HEK293 (cell line): ENCODE data around the gene RDH5.

Experiments
- CTCF ChIA-PET: fragments of 350-600 bp; formaldehyde crosslinking; extraction: SDS; loops from one replicate; lab custom pipeline; 2021; ENCODE audit warnings: antibody characterized with exemption; lab: Yijun Ruan, JAX
- POLR2A ChIA-PET: fragments of 300-600 bp; formaldehyde crosslinking; extraction: SDS; loops from one replicate; lab custom pipeline; 2020; ENCODE audit warnings: antibody characterized with exemption, inconsistent platforms; lab: Yijun Ruan, JAX
- H3K27ac ChIP-seq: fragments of 200-500 bp; sonication (Bioruptor generic); 2 replicates; pipeline ENCODE4 v1.5.1; 2014; ENCODE audit warnings: low read depth, low read length, control low read depth, inconsistent platforms; ENCODE audit errors: extremely low read depth
- H3K36me3 ChIP-seq, 2 experiments: fragments of 200-500 bp in 1 of 2; sonication (Bioruptor generic) in 1 of 2; 1 replicate in 1 of 2; 2 replicates in 1 of 2; pipeline ENCODE4 v1.5.1; 2014 to 2017; ENCODE audit warnings: inconsistent platforms in 2 of 2, low read length in 2 of 2; ENCODE audit not compliant: control insufficient read depth in 2 of 2, insufficient read depth in 1 of 2
- H3K4me1 ChIP-seq: fragments of 200-500 bp; sonication (Bioruptor generic); 2 replicates; pipeline ENCODE4 v1.5.1; 2014; ENCODE audit warnings: mild to moderate bottlenecking, low read length, inconsistent platforms; ENCODE audit not compliant: control insufficient read depth, insufficient read depth
- H3K4me3 ChIP-seq: 2 replicates; pipeline ENCODE4 v1.5.1; 2011; ENCODE audit warnings: low read depth, mild to moderate bottlenecking, control low read depth, low read length, moderate library complexity
- H3K9me3 ChIP-seq: fragments of 200-500 bp; sonication (Bioruptor generic); 2 replicates; pipeline ENCODE4 v1.5.1; 2014; ENCODE audit warnings: low read depth, low read length, inconsistent platforms; ENCODE audit not compliant: control insufficient read depth, insufficient read depth
- GFI1B ChIP-seq: fragments of 450-650 bp; formaldehyde crosslinking; IDR thresholded peaks from 2 replicates; pipeline ENCODE4 v1.5.1; 2016; ENCODE audit warnings: missing biosample characterization, missing genetic modification characterization
- GLIS2 ChIP-seq: fragments of 450-650 bp; formaldehyde crosslinking; IDR thresholded peaks from 2 replicates; pipeline ENCODE4 v1.5.1; 2016; ENCODE audit warnings: missing biosample characterization, missing genetic modification characterization
- HOXA7 ChIP-seq: sonication (generic); formaldehyde crosslinking; IDR thresholded peaks from 2 replicates; pipeline ENCODE4 v1.8.1; 2022; ENCODE audit warnings: missing genetic modification reagents, borderline replicate concordance
- KLF1 ChIP-seq: fragments of 450-650 bp; formaldehyde crosslinking; IDR thresholded peaks from 2 replicates; pipeline ENCODE4 v1.5.1; 2016; ENCODE audit warnings: missing biosample characterization, missing genetic modification characterization
- KLF7 ChIP-seq: fragments of 450-650 bp; formaldehyde crosslinking; IDR thresholded peaks from 2 replicates; pipeline ENCODE4 v1.5.1; 2016; ENCODE audit warnings: missing biosample characterization, missing genetic modification characterization, borderline replicate concordance
- MEIS1 ChIP-seq: sonication (generic); formaldehyde crosslinking; IDR thresholded peaks from 2 replicates; pipeline ENCODE4 v1.8.1; 2022; ENCODE audit warnings: missing genetic modification reagents, mild to moderate bottlenecking, borderline replicate concordance
- OVOL3 ChIP-seq: fragments of 450-650 bp; formaldehyde crosslinking; IDR thresholded peaks from 2 replicates; pipeline ENCODE4 v1.5.1; 2016; ENCODE audit warnings: missing biosample characterization, missing genetic modification characterization
- RBAK ChIP-seq: fragments of 450-650 bp; formaldehyde crosslinking; IDR thresholded peaks from 2 replicates; pipeline ENCODE4 v1.5.1; 2016; ENCODE audit warnings: missing biosample characterization, missing genetic modification characterization
- REPIN1 ChIP-seq: fragments of 450-650 bp; formaldehyde crosslinking; IDR thresholded peaks from 2 replicates; pipeline ENCODE4 v1.5.1; 2017; ENCODE audit warnings: missing biosample characterization, missing genetic modification characterization, low read depth
- ZBTB7A ChIP-seq: fragments of 450-650 bp; formaldehyde crosslinking; IDR thresholded peaks from 2 replicates; pipeline ENCODE4 v1.5.1; 2016; ENCODE audit warnings: low read depth, missing biosample characterization, missing genetic modification characterization
- ZNF112 ChIP-seq: fragments of 450-650 bp; formaldehyde crosslinking; IDR thresholded peaks from 2 replicates; pipeline ENCODE4 v1.5.0; 2017; ENCODE audit warnings: missing biosample characterization, missing genetic modification characterization
- ZNF2 ChIP-seq: fragments of 450-650 bp; formaldehyde crosslinking; IDR thresholded peaks from 2 replicates; pipeline ENCODE4 v1.5.1; 2016; ENCODE audit warnings: missing biosample characterization, missing genetic modification characterization
- ZNF239 ChIP-seq: fragments of 450-650 bp; formaldehyde crosslinking; IDR thresholded peaks from 2 replicates; pipeline ENCODE4 v1.5.1; 2016; ENCODE audit warnings: missing biosample characterization, missing genetic modification characterization
- ZNF391 ChIP-seq: fragments of 450-650 bp; formaldehyde crosslinking; IDR thresholded peaks from 2 replicates; pipeline ENCODE4 v1.5.1; 2016; ENCODE audit warnings: low read depth, missing biosample characterization, missing genetic modification characterization, borderline replicate concordance
- ZNF394 ChIP-seq: fragments of 450-650 bp; formaldehyde crosslinking; IDR thresholded peaks from 2 replicates; pipeline ENCODE4 v1.5.1; 2016; ENCODE audit warnings: missing biosample characterization, missing genetic modification characterization, mild to moderate bottlenecking, moderate library complexity, borderline replicate concordance
- ZNF48 ChIP-seq: fragments of 450-650 bp; formaldehyde crosslinking; IDR thresholded peaks from 2 replicates; pipeline ENCODE4 v1.5.1; 2016; ENCODE audit warnings: missing biosample characterization, missing genetic modification characterization
- ZNF548 ChIP-seq: fragments of 450-650 bp; formaldehyde crosslinking; IDR thresholded peaks from 2 replicates; pipeline ENCODE4 v1.5.1; 2016; ENCODE audit warnings: missing biosample characterization, missing genetic modification characterization
- ZNF560 ChIP-seq: fragments of 450-650 bp; formaldehyde crosslinking; IDR thresholded peaks from 2 replicates; pipeline ENCODE4 v1.5.1; 2017; ENCODE audit warnings: missing biosample characterization, missing genetic modification characterization, borderline replicate concordance
- ZNF626 ChIP-seq: fragments of 450-650 bp; sonication (Bioruptor Pico); formaldehyde crosslinking; IDR thresholded peaks from 2 replicates; pipeline ENCODE4 v1.5.1; 2018; ENCODE audit warnings: missing biosample characterization, missing genetic modification characterization, inconsistent platforms
- TF ChIP-seq, protein P1 (sequence below): fragments of 450-650 bp; formaldehyde crosslinking; IDR thresholded peaks from 2 replicates; pipeline ENCODE4 v1.5.1; 2016; ENCODE audit warnings: missing biosample characterization, missing genetic modification characterization, low read depth
- TF ChIP-seq, protein P2 (sequence below): fragments of 450-650 bp; formaldehyde crosslinking; IDR thresholded peaks from 2 replicates; pipeline ENCODE4 v1.5.1; 2016; ENCODE audit warnings: missing biosample characterization, missing genetic modification characterization
- TF ChIP-seq, protein P3 (sequence below): fragments of 450-650 bp; formaldehyde crosslinking; IDR thresholded peaks from 2 replicates; pipeline ENCODE4 v1.5.1; 2016; ENCODE audit warnings: missing biosample characterization, missing genetic modification characterization
- TF ChIP-seq, protein P4 (sequence below): fragments of 450-650 bp; formaldehyde crosslinking; IDR thresholded peaks from 2 replicates; pipeline ENCODE4 v1.5.1; 2016; ENCODE audit warnings: missing biosample characterization, missing genetic modification characterization

RDH5 gene

DNA sequence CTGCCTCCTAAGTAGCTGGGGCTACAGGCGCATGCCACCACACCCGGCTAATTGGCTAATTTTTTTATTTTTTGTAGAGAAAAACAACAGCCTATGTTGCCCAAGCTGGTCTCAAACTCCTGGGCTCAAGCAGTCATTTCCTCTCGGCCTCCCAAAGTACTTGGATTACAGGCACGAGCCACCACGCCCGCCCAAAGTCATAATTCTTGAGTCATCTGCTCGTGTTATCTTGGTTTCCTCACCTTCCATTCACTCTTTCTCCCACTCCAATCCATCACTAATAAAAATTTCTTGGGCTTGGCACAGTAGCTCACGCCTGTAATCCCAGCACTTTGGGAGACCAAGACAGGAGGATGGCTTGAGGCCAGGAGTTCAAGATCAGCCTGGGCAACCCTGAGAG lies 44.5 kb upstream of the RDH5 start:
- no peak overlapping the region for H3K4me3 ChIP-seq
- ChIA-PET POLR2A (no interaction called here), CTCF (interaction anchor here (0.7 to 3.4 kb wide), 3 partner anchors 19 to 61 kb away, joined by 3 to 16 read pairs (median 4); no protein-coding TSS in a partner anchor)
- TF ChIP-seq ZNF394: no peak
- TF ChIP-seq KLF1: peak; percentile 56; the same call in 1 of the 2 replicates
- H3K4me1 ChIP-seq: no peaks in the 10 kb centered on the region
- H3K36me3 ChIP-seq: no peaks in the 10 kb centered on the region
- H3K9me3 ChIP-seq: no peaks in the 10 kb centered on the region
- no peak overlapping the region for H3K27ac ChIP-seq

DNA sequence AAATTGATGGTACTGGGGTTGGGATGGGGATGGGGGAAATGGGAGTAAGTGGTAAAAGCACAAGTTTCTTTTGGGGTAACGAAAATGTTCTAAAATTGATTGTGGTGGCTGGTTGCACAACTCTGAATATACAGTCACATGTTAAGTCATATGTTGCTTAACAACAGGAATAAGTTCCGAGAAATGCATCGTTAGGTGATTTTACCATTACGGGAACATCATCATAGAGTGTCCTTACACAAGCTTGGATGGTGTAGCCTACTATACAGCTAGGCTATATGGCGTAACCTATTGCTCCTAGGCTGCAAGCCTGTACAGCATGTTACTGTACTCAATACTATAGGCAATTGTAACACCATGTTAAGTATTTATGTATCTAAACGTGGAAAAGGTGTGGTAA lies 43.5 kb upstream of the RDH5 start:
- H3K27ac ChIP-seq: no peak overlapping the region
- H3K9me3 ChIP-seq: no peaks in the 10 kb centered on the region
- H3K4me3 ChIP-seq: no peak overlapping the region
- TF ChIP-seq, protein P1, sequence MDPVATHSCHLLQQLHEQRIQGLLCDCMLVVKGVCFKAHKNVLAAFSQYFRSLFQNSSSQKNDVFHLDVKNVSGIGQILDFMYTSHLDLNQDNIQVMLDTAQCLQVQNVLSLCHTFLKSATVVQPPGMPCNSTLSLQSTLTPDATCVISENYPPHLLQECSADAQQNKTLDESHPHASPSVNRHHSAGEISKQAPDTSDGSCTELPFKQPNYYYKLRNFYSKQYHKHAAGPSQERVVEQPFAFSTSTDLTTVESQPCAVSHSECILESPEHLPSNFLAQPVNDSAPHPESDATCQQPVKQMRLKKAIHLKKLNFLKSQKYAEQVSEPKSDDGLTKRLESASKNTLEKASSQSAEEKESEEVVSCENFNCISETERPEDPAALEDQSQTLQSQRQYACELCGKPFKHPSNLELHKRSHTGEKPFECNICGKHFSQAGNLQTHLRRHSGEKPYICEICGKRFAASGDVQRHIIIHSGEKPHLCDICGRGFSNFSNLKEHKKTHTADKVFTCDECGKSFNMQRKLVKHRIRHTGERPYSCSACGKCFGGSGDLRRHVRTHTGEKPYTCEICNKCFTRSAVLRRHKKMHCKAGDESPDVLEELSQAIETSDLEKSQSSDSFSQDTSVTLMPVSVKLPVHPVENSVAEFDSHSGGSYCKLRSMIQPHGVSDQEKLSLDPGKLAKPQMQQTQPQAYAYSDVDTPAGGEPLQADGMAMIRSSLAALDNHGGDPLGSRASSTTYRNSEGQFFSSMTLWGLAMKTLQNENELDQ (tag by site-specific recombination): no peak
- TF ChIP-seq MEIS1 (CRISPR knock-in tag) (no peak), ZNF239 (tag by site-specific recombination) (no peak), RBAK (tag by site-specific recombination) (no peak), KLF7 (tag by site-specific recombination) (no peak), ZNF2 (tag by site-specific recombination) (no peak), ZNF626 (no peak), HOXA7 (CRISPR knock-in tag) (no peak), GFI1B (no peak), ZNF112 (no peak)
- TF ChIP-seq, protein P2, sequence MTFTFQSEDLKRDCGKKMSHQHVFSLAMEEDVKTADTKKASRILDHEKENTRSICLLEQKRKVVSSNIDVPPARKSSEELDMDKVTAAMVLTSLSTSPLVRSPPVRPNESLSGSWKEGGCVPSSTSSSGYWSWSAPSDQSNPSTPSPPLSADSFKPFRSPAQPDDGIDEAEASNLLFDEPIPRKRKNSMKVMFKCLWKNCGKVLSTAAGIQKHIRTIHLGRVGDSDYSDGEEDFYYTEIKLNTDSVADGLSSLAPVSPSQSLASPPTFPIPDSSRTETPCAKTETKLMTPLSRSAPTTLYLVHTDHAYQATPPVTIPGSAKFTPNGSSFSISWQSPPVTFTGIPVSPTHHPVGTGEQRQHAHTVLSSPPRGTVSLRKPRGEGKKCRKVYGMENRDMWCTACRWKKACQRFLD (tag by site-specific recombination): no peak
- TF ChIP-seq, protein P3, sequence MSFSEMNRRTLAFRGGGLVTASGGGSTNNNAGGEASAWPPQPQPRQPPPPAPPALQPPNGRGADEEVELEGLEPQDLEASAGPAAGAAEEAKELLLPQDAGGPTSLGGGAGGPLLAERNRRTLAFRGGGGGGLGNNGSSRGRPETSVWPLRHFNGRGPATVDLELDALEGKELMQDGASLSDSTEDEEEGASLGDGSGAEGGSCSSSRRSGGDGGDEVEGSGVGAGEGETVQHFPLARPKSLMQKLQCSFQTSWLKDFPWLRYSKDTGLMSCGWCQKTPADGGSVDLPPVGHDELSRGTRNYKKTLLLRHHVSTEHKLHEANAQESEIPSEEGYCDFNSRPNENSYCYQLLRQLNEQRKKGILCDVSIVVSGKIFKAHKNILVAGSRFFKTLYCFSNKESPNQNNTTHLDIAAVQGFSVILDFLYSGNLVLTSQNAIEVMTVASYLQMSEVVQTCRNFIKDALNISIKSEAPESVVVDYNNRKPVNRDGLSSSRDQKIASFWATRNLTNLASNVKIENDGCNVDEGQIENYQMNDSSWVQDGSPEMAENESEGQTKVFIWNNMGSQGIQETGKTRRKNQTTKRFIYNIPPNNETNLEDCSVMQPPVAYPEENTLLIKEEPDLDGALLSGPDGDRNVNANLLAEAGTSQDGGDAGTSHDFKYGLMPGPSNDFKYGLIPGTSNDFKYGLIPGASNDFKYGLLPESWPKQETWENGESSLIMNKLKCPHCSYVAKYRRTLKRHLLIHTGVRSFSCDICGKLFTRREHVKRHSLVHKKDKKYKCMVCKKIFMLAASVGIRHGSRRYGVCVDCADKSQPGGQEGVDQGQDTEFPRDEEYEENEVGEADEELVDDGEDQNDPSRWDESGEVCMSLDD (tag by site-specific recombination): no peak
- H3K36me3 ChIP-seq: no peaks in the 10 kb centered on the region
- ChIA-PET CTCF (interaction anchor here (0.8 to 3.4 kb wide), 2 partner anchors 20 to 60 kb away, joined by 5 to 16 read pairs; no protein-coding TSS in a partner anchor), POLR2A (no interaction called here)
- H3K4me1 ChIP-seq: no peaks in the 10 kb centered on the region

DNA sequence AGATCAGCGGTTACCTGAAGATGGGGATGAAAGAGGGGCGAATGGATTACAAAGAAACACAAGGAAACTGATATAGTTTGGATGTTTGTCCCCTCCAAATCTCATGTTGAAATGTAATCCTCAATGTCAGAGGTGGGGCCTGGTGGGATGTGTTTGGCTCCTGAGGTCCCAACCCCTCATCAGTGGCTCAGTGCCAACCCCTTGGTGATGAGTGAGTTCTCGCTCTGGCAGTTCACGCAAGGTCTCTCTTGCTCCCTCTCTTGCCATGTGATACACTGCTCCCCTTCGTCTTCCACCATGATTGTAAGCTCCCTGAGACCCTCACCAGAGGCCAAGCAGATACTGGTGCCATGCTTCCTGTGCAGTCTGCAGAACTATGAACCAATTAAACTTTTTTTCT lies 40.5 kb upstream of the RDH5 start:
- POLR2A ChIA-PET: no interaction called here
- Histone ChIP-seq H3K36me3 (no peaks in the 10 kb centered on the region), H3K4me3 (no peak overlapping the region), H3K9me3 (no peaks in the 10 kb centered on the region), H3K4me1 (no peaks in the 10 kb centered on the region), H3K27ac (no peak overlapping the region)
- CTCF ChIA-PET: no interaction called here
- TF ChIP-seq REPIN1 (no peak), MEIS1 (CRISPR knock-in tag) (no peak), ZNF548 (tag by site-specific recombination) (no peak), ZNF560 (tag by site-specific recombination) (no peak), GLIS2 (tag by site-specific recombination) (no peak), ZBTB7A (tag by site-specific recombination) (no peak), ZNF391 (tag by site-specific recombination) (no peak), ZNF626 (no peak), OVOL3 (tag by site-specific recombination) (no peak), ZNF48 (tag by site-specific recombination) (no peak)
- TF ChIP-seq, protein P4, sequence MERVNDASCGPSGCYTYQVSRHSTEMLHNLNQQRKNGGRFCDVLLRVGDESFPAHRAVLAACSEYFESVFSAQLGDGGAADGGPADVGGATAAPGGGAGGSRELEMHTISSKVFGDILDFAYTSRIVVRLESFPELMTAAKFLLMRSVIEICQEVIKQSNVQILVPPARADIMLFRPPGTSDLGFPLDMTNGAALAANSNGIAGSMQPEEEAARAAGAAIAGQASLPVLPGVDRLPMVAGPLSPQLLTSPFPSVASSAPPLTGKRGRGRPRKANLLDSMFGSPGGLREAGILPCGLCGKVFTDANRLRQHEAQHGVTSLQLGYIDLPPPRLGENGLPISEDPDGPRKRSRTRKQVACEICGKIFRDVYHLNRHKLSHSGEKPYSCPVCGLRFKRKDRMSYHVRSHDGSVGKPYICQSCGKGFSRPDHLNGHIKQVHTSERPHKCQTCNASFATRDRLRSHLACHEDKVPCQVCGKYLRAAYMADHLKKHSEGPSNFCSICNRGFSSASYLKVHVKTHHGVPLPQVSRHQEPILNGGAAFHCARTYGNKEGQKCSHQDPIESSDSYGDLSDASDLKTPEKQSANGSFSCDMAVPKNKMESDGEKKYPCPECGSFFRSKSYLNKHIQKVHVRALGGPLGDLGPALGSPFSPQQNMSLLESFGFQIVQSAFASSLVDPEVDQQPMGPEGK: no peak
